H9 (cell line): ENCODE measurements around the gene LHFPL6. TPM values are rescaled to one million over a fixed set of nuclear protein-coding genes. Genes with fewer than 3 reads are reported as not detected.

Experiments
- DNase-seq: peaks from one replicate; pipeline ENCODE4 v3.0.0-alpha.2; 2017
- H2AFZ ChIP-seq: one replicate; pipeline ENCODE4 v1.6.1; 2013; ENCODE audit warnings: mild to moderate bottlenecking, low read length, control low read depth, moderate library complexity
- H2AK5ac ChIP-seq: 2 replicates; pipeline ENCODE4 v1.6.1; 2013; ENCODE audit warnings: low read length, control low read depth, mixed read lengths; ENCODE audit not compliant: insufficient read length
- H2BK120ac ChIP-seq: one replicate; pipeline ENCODE4 v1.6.1; 2013; ENCODE audit warnings: low read depth, mild to moderate bottlenecking, low read length, control low read depth, inconsistent platforms; ENCODE audit not compliant: poor library complexity, severe bottlenecking
- H2BK12ac ChIP-seq: 2 replicates; pipeline ENCODE4 v1.6.1; 2013; ENCODE audit warnings: low read length, control low read depth, mixed read lengths, low read depth; ENCODE audit not compliant: insufficient read length
- H2BK15ac ChIP-seq: 2 replicates; pipeline ENCODE4 v1.6.1; 2013; ENCODE audit warnings: low read depth, low read length, control low read depth
- H2BK20ac ChIP-seq: one replicate; pipeline ENCODE4 v1.6.1; 2013; ENCODE audit warnings: low read depth, mild to moderate bottlenecking, low read length, control low read depth, inconsistent platforms; ENCODE audit not compliant: poor library complexity, severe bottlenecking
- H2BK5ac ChIP-seq: 2 replicates; pipeline ENCODE4 v1.6.1; 2013; ENCODE audit warnings: low read length, control low read depth, mixed read lengths; ENCODE audit not compliant: insufficient read length
- H3K14ac ChIP-seq: 2 replicates; pipeline ENCODE4 v1.6.1; 2013; ENCODE audit warnings: low read length, control low read depth; ENCODE audit not compliant: insufficient read depth
- H3K18ac ChIP-seq: 2 replicates; pipeline ENCODE4 v1.6.1; 2013; ENCODE audit warnings: low read depth, mild to moderate bottlenecking, mixed read lengths, low read length, control low read depth; ENCODE audit not compliant: insufficient read length
- H3K23ac ChIP-seq: 2 replicates; pipeline ENCODE4 v1.6.1; 2013; ENCODE audit warnings: low read length, control low read depth, mixed read lengths, low read depth; ENCODE audit not compliant: insufficient read length
- H3K23me2 ChIP-seq: 2 replicates; pipeline ENCODE4 v1.6.1; 2013; ENCODE audit warnings: low read depth, mild to moderate bottlenecking, mixed read lengths, low read length, control low read depth; ENCODE audit not compliant: insufficient read length, poor library complexity, severe bottlenecking
- H3K27ac ChIP-seq: 2 replicates; pipeline ENCODE4 v1.5.1; 2013; ENCODE audit warnings: low read length, control low read depth, mixed read lengths, low read depth; ENCODE audit not compliant: insufficient read length
- H3K27me3 ChIP-seq: 2 replicates; pipeline ENCODE4 v1.6.1; 2013; ENCODE audit warnings: low read length, control low read depth, inconsistent platforms; ENCODE audit not compliant: insufficient read depth
- H3K4ac ChIP-seq: 2 replicates; pipeline ENCODE4 v1.6.1; 2013; ENCODE audit warnings: low read depth, mild to moderate bottlenecking, control low read depth, inconsistent platforms, low read length, moderate library complexity
- H3K4me1 ChIP-seq: 2 replicates; pipeline ENCODE4 v1.6.1; 2013; ENCODE audit warnings: low read length, control low read depth, inconsistent platforms; ENCODE audit not compliant: insufficient read depth
- H3K4me2 ChIP-seq: 2 replicates; pipeline ENCODE4 v1.6.1; 2013; ENCODE audit warnings: low read length, control low read depth, mixed read lengths; ENCODE audit not compliant: insufficient read length, insufficient read depth
- H3K56ac ChIP-seq: 2 replicates; pipeline ENCODE4 v1.6.1; 2013; ENCODE audit warnings: low read depth, mild to moderate bottlenecking, mixed read lengths, low read length, control low read depth; ENCODE audit not compliant: insufficient read length
- H3K79me1 ChIP-seq: 2 replicates; pipeline ENCODE4 v1.6.1; 2013; ENCODE audit warnings: low read depth, mild to moderate bottlenecking, moderate library complexity, low read length, control low read depth, inconsistent platforms; ENCODE audit not compliant: insufficient read depth, poor library complexity, severe bottlenecking
- H3K79me2 ChIP-seq: 2 replicates; pipeline ENCODE4 v1.6.1; 2013; ENCODE audit warnings: low read length, control low read depth, inconsistent platforms; ENCODE audit not compliant: insufficient read depth
- H3K9ac ChIP-seq: 2 replicates; pipeline ENCODE4 v1.6.1; 2013; ENCODE audit warnings: low read length, control low read depth, mixed read lengths; ENCODE audit not compliant: insufficient read length; ENCODE audit errors: extremely low read depth
- H3K9me3 ChIP-seq: one replicate; pipeline ENCODE4 v1.6.1; 2013; ENCODE audit warnings: low read depth, low read length, inconsistent platforms; ENCODE audit not compliant: control insufficient read depth
- H3T11ph ChIP-seq: one replicate; pipeline ENCODE4 v1.6.1; 2013; ENCODE audit warnings: mild to moderate bottlenecking, low read length, control low read depth, inconsistent platforms
- H4K20me1 ChIP-seq: one replicate; pipeline ENCODE4 v1.6.1; 2013; ENCODE audit not compliant: control insufficient read depth, insufficient read length, insufficient read depth
- H4K5ac ChIP-seq: 2 replicates; pipeline ENCODE4 v1.6.1; 2013; ENCODE audit warnings: low read depth, mild to moderate bottlenecking, mixed read lengths, low read length, control low read depth; ENCODE audit not compliant: insufficient read length
- H4K8ac ChIP-seq: replicated peaks from 2 replicates; pipeline ENCODE4 v1.6.1; 2013; ENCODE audit warnings: low read length, control low read depth, mixed read lengths, low read depth; ENCODE audit not compliant: insufficient read length
- H4K91ac ChIP-seq: 2 replicates; pipeline ENCODE4 v1.6.1; 2013; ENCODE audit warnings: low read depth, mild to moderate bottlenecking, moderate library complexity, mixed read lengths, low read length, control low read depth; ENCODE audit not compliant: insufficient read length
- H3K27ac Mint-ChIP-seq, 3 experiments: 2 replicates in 2 of 3; 3 replicates in 1 of 3; pipeline ENCODE4 v1.8.0; 2020 to 2021; ENCODE audit warnings: mixed read lengths in 3 of 3, mild to moderate bottlenecking in 1 of 3, moderate library complexity in 1 of 3
- H3K27me3 Mint-ChIP-seq: 2 replicates; pipeline ENCODE4 v1.8.0; 2021; ENCODE audit warnings: low read depth, mild to moderate bottlenecking, moderate library complexity, mixed read lengths
- H3K36me3 Mint-ChIP-seq, 3 experiments: 2 replicates in 2 of 3; 3 replicates in 1 of 3; pipeline ENCODE4 v1.8.0; 2020 to 2021; ENCODE audit warnings: low read depth in 3 of 3, mixed read lengths in 3 of 3; ENCODE audit not compliant: insufficient read depth in 1 of 3
- H3K4me1 Mint-ChIP-seq, 2 experiments: 2 replicates each; pipeline ENCODE4 v1.8.0; 2020; ENCODE audit warnings: mixed read lengths in 2 of 2
- H3K4me3 Mint-ChIP-seq, 2 experiments: 2 replicates in 1 of 2; 3 replicates in 1 of 2; pipeline ENCODE4 v1.8.0; 2020 to 2021; ENCODE audit warnings: mild to moderate bottlenecking in 2 of 2, mixed read lengths in 2 of 2, moderate library complexity in 1 of 2
- H3K9me3 Mint-ChIP-seq, 2 experiments: 2 replicates in 1 of 2; 3 replicates in 1 of 2; pipeline ENCODE4 v1.8.0; 2020; ENCODE audit warnings: mild to moderate bottlenecking in 2 of 2, mixed read lengths in 2 of 2, moderate library complexity in 1 of 2
- WGBS: extraction: QIAGEN DNeasy Blood & Tissue Kit; methylation state at CpG from one replicate; pipeline ENCODE4 v1.1.7; 2013; ENCODE audit warnings: missing lambda C conversion rate, low lambda C conversion rate, mixed read lengths; ENCODE audit not compliant: insufficient read length; ENCODE audit errors: extremely low coverage; 5-methylcytosine and 5-hydroxymethylcytosine counted together
- total RNA-seq: library from RNA; stranded (reverse); gene quantifications from 2 replicates; pipeline ENCODE4 v1.2.1, GENCODE V29; 2021
- TF ChIP-seq, protein P1 (sequence below): fragments of 200-600 bp; sonication (generic); conservative IDR thresholded peaks from 3 replicates; pipeline ENCODE4 v1.8.0; 2021; ENCODE audit warnings: antibody characterized with exemption, mild to moderate bottlenecking

Gene LHFPL6
- total RNA-seq, 1 experiment from 2014 or later: 3.5 TPM

DNA sequence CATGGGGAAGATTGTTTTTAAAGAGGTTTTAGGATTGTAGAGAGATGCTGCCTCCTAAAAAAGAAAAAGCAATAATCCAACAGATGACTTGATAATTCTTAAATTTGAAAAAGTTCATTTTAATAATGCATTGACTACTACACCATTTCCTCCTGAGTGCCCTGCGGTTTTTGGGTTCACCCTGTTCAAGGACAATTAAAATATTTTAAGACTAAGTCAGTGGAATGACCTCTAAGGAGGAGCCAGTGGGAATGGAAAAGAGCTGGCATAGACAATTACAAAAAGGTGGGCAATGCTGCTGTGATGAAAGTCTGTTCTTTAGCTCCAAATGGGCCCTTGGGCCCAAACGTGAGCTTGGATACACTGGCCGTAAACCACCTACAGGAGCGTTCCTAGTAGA, 217.8 kb downstream of the LHFPL6 start:
- peaks cover 6 to 8% of the 10 kb centered on the region in 2 experiments for H3K9me3 Mint-ChIP-seq
- no peak overlapping the region for H4K91ac ChIP-seq
- H3K4ac ChIP-seq: no peak overlapping the region
- no peak for DNase-seq
- no peak overlapping the region for H2BK20ac ChIP-seq
- H3K18ac ChIP-seq: no peak overlapping the region
- no peak overlapping the region for H2BK12ac ChIP-seq
- no peaks in the 10 kb centered on the region for H3K79me2 ChIP-seq
- no peaks in the 10 kb centered on the region for H3K79me1 ChIP-seq
- no peak overlapping the region for H3K23ac ChIP-seq
- TF ChIP-seq, protein P1, sequence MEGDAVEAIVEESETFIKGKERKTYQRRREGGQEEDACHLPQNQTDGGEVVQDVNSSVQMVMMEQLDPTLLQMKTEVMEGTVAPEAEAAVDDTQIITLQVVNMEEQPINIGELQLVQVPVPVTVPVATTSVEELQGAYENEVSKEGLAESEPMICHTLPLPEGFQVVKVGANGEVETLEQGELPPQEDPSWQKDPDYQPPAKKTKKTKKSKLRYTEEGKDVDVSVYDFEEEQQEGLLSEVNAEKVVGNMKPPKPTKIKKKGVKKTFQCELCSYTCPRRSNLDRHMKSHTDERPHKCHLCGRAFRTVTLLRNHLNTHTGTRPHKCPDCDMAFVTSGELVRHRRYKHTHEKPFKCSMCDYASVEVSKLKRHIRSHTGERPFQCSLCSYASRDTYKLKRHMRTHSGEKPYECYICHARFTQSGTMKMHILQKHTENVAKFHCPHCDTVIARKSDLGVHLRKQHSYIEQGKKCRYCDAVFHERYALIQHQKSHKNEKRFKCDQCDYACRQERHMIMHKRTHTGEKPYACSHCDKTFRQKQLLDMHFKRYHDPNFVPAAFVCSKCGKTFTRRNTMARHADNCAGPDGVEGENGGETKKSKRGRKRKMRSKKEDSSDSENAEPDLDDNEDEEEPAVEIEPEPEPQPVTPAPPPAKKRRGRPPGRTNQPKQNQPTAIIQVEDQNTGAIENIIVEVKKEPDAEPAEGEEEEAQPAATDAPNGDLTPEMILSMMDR: no peak
- no peak overlapping the region for H2BK5ac ChIP-seq
- no peak overlapping the region for H4K8ac ChIP-seq
- H3T11ph ChIP-seq: no peak overlapping the region
- peaks cover 78% of the 10 kb centered on the region for H3K27me3 ChIP-seq
- no peak overlapping the region for H3K27ac Mint-ChIP-seq
- H3K9ac ChIP-seq: no peak overlapping the region
- H2BK15ac ChIP-seq: no peak overlapping the region
- peaks cover 22 to 26% of the 10 kb centered on the region in 2 experiments for H3K4me1 Mint-ChIP-seq
- no peaks in the 10 kb centered on the region; the same call in 1 of the 2 replicates for H3K4me1 ChIP-seq
- no peak overlapping the region for H2AFZ ChIP-seq
- no CpG with 5 or more reads among the region's 4 CpGs for WGBS
- H3K4me3 Mint-ChIP-seq: peak overlapping the region in 1 of 2 experiments; percentile 7; a peak in 1 of 5 replicates
- no peaks in the 10 kb centered on the region for H4K20me1 ChIP-seq
- H2AK5ac ChIP-seq: no peak overlapping the region
- no peak overlapping the region for H3K56ac ChIP-seq
- H3K9me3 ChIP-seq: no peaks in the 10 kb centered on the region
- no peak overlapping the region for H3K27ac ChIP-seq
- H3K14ac ChIP-seq: no peak overlapping the region
- peaks cover 0 to 7% (median 0%) of the 10 kb centered on the region in 3 experiments; a peak in 2 of 7 replicates for H3K36me3 Mint-ChIP-seq
- no peak overlapping the region for H2BK120ac ChIP-seq
- no peak overlapping the region for H3K4me2 ChIP-seq
- peaks cover 100% of the 10 kb centered on the region for H3K27me3 Mint-ChIP-seq
- H4K5ac ChIP-seq: no peak overlapping the region
- no peaks in the 10 kb centered on the region for H3K23me2 ChIP-seq
